ENCODE data around the gene DCST1.
A peak's percentile ranks its signal among the peaks of the same experiment; 100 is the strongest.

Gene DCST1

DNA sequence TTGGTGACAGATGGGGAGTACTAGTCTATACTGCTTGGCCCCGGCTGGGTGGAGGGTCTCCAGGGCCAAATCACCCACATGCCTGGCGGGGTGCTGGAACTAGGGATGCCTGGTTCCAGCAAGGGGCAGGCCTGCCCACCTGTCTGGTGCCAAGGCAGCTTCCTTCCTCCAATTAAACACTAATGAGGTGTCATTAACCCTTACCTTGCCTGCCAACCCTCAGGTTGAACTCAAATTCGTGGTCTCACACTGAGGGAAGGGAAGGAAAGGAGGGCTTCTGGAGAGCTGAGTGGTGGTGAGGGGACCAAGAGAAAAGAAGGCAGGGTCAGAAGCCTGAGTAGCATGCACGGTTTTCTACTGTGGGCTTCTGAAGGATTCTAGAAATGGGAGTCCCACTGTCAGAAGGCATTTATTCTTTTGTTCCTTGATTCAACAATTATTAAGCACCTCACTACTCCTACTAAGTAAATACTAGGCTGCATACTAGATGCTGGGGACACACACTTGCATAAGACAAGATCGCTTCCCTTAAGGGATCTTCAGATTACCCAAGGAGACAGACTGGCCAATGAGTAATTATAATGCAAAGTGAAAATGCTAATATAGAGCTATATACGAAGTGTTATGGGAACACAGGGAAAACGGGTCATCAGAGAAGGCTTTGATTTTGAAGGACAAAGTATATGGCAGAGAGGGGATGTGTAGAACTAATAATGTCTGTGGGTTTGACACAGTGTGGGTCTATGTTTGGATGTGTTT, 39.1 kb downstream of the DCST1 start:
- no peak for DNase-seq (ENCODE audit: low spot score)
- no peak for FAIRE-seq

DNA sequence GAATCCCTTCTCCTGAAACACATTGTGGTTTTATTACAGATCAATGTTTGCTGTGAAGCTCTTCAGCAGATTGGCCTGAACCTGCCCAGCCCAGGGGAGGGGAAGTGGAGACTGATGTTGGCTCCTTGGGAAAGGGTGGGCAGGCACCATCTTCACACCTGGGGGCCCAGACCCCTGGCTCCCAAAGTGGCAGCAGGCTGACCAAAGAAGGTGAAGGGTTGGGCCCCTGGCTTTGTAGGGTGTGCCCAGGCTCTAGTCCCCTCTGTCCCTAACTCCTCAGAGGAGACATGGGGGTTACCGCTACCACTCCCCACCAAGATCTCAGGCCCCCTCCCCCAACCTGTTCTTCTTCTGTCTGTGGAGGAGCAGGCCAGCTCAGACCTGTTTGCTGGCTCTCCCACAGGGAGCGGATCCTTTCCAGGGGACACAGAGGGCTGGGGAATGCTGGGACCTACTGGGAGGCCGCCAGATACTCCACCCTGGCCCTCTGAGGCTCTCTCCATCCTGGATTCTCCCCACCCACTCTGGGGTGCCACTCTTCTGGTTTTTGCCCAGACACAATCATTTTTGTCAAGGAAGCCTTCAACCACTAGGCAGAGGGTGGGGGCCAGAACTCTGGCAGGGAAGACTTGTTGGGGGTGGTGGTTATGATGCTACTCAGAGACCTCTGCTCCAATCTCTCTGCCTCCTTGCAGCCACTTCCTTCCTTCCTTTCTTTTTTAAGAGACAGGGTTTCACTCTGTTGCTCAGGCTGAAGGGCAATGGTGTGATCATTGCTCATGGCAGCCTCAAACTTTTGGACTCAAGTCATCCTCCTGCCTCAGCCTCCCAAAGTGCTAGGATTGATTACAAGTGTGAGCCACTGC, 40.0 kb downstream of the DCST1 start:
- FAIRE-seq, result no peak
- no peak for DNase-seq (ENCODE audit: low spot score)

DNA sequence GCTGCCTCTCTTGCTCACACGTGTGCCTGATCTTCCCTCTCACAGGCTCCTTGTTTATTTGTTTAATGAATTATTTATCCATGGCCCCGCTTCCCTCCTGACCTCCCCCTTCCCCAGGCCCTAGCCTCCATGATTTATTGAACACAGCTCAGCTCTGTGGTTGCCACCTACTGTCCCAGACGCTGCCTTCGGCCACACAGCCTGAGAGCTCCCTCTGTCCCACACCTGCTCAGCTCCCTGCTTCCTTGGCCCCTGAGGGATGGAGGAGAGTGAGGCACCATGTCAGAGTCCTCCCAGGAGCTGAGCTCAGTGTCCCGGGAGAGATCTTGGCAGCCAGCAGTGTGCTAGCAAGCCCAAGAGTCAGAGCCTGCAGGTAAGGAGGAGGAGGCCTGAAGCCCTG, 41.9 kb downstream of the DCST1 start:
- DNase-seq (ENCODE audit: low spot score), result no peak
- FAIRE-seq, result no peak

DNA sequence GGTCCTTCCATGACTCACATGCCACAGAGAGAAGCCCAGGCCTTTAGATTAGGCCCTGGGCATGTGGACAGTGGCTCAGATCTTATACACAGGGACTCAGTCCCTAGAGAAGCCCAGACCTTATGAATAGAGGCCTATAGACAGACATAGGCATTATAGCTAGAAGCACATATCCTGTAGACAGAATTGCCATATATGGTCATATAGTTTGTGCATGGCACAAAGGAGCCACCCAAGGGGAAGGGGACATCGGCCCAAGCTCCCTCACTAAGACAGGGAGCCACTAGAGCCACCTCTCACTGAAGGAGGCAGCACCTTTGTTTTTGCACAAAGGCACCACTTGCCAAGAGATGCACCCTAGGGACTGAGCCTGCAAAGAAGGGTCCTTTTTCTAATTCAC, 42.7 kb downstream of the DCST1 start:
- DNase-seq (ENCODE audit: low spot score) (no peak), FAIRE-seq (no peak)

DNA sequence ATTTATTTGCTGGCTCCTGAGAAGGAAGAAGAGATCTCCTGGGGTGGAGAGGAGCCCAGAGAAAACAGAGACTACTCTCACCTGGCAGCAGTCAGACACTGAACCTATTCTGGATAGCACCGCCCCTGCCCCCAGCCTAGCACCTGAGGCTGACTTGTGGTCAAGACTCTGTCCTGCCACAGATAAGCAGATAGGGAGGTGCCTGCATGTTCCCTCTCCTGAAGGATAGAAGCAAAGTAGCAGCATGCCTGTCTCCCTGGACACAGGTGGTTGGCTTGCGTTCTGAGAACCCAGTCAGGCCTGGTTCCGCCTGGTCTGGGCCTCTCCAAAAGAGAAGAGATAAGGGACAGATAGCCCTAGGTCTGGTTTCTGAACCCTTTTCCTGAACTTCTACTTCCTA, 43.7 kb downstream of the DCST1 start:
- FAIRE-seq (no peak), DNase-seq (ENCODE audit: low spot score) (no peak)

DNA sequence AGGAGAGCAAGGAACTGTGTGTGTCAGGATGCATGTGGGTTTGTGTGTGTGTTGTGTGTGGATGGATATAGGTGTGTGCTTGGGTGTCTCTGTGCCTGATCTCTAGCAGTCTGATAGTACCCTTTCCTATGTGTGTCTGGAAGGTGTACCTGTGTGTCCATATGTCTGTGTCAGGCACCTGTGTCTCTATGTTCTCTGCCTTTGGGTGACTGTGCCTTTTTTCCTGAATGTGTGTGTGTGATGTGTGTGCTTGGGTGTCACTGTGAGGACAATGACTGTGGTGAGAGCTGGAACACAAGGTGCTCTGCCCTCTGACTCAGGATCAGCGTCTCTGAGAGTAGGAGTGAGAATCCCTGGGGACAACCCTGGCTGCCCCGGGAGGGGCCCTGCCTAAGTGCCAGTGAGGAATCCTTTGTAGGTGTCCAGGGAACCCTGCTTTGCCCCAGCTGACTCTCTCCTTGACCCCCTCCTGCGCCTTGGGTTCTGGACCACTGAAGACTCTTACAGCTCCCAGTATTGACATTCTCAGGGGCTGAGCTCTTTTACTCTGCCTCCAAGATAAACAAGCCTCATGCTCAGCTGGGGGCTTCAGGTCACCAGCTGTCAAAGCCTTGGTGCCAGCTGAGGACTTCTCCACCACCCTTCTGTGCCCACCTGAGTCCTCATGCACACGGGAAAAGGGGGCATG, 44.3 kb downstream of the DCST1 start:
- FAIRE-seq, result no peak
- no peak for DNase-seq (ENCODE audit: low spot score)

DNA sequence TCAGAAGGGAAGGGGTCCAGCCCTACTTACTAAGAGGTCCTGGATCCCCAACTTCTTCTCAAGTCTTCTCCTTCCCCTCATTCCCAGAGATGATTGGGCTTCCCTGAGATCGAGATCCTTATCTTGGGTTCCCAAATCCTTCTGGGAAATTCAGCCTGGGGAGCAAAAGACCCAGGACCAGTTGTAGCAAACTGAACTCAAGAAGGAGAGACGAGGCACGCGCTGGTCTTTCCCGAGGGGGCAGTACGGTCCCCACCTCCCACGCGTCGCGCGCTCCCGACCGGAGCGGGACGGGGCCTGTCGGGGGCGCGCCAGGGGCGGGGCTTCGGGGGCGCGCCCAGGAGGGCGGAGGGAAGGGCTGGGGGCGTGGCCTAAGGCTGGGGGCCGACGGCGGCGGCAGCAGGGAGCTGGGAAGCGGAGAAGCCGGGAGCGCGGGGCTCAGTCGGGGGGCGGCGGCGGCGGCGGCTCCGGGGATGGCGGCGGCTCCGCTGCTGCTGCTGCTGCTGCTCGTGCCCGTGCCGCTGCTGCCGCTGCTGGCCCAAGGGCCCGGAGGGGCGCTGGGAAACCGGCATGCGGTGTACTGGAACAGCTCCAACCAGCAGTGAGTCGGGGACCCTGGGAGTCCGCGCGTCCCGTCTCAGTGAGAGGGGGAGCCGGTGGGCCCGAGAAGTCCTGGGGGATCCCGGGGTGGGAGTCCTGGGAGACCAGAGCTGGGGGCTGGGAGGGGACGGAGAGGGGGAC, 45.0 kb downstream of the DCST1 start, which contains the start of gene EFNA3:
EFNA3 (plus strand) TSS at position 369 of the 741 bp plus-strand sequence; CDS start at position 474, 105 bp downstream.
- DNase-seq (ENCODE audit: low spot score), result peak; percentile 6
- FAIRE-seq, result no peak

GRCh38 chr1:155079210-155079486, 45.5 kb downstream of the DCST1 start:
- no peak for FAIRE-seq
- no peak for DNase-seq (ENCODE audit: low spot score)

DNA sequence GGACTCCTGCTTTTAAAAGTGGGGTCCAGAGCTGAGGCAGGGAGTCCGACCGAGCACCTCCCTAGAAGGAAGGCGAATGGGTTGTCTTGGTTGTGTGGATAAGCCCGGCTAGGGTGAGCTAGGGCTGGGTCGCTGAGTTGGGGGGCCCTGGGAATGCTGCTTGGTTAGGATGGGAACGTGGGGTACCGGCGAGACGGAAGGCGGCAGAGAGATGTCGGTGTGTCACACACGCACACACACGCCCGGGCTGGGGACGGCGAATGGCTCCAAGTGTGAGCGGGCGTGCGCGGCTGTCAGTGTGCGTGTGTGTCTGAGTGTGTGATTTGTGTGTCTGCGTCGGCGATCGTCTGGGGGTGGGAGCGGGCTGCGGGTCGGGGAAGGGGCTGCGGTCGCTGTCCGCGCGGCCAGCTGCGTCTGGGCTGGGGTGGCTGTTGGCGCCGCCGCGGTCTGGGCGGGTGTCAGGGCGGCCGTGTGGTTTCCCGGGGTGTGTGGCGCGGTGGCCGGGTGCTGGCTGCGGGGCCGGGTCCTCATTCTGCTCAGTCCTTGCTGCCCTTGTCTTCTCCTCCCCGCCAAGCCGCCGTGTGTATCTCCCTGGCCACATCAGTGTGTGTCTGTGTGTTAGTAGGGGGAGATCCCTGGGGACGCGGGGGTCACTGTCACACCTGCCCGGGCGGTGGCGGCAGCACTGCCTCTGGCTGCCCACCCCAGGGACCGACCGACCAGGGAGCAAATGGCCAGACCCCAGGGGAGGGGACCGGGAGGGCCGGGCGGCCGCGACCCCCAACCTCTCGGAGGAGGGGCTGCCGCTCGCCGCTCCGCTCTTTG, 46.1 kb downstream of the DCST1 start:
- FAIRE-seq (no peak), DNase-seq (ENCODE audit: low spot score) (no peak)

- FAIRE-seq (no peak), DNase-seq (ENCODE audit: low spot score) (no peak)
These were observed 46.9 kb downstream of the DCST1 start for GRCh38 chr1:155080312-155081228.

DNA sequence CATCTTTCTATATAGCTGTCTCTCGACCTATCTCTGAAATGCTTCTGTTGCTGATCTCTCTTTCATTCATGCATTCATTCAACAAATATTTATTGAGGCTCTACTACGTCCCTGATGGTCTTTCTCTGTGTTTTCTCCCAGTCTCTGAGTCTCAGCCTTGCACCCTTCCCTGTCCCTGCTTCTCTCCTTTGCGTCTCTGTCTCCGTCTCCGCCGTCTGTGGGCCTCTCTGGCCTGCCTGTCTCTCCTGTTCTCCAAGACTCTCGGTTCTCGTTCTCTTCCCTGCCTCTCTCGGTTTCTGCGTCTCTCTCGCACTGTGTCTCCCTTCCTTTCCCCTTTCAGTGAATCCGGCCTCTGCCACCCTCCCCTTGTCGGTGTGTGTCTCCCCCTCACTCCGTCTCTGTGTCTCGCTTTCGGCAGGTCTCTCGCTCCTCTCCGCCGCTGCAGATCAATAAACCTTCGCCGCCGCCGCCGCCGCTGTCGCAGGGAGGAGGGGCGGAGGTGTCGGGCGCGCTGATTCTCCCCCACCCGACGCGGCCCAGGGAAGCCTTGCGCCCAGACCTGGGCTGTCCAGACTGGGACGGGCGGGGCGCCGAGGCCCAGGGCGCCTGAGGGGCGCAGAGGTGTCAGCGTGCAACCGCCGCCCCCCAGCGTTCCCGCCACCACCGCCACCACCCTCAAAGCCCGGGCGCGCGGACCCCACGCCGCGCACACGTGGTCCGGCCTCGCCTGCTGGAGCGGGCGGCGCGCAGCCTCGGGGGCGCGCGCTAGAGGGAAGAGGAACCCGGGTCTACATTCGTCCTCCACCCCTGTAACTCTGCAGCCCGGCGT, 48.1 kb downstream of the DCST1 start:
- FAIRE-seq, result no peak
- no peak for DNase-seq (ENCODE audit: low spot score)

- FAIRE-seq, result no peak
These were observed 48.9 kb downstream of the DCST1 start for GRCh38 chr1:155082301-155083051.

DNA sequence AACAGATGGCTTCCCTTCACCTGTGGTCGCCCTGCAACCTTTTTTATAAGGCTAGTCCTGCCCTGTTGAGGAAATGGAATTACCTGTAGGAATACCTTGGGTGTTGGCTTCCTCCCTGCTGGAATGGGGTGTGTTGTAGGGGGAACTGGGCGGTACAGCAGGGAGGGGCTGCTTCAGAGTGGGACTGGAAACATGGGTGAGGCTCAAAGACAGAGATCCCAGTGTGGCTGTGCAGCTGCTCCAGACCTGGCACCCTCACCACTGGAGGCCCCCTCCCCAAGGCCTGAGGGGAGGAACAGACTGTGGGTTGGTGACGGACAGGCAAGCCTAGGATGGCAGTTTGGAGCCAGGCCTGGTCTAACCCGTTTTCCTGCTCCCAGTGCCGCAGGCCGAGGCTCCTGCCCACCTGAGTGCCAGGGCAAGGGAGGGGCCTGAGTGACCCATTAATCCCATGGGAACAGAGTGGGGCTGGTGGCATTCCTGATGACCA, 49.5 kb downstream of the DCST1 start:
- DNase-seq (ENCODE audit: low spot score) (no peak), FAIRE-seq (no peak)

More at GRCh38 chr1:155082301-155083051, 48.9 kb downstream of the DCST1 start:
- no peak for DNase-seq (ENCODE audit: low spot score)

- FAIRE-seq (no peak), DNase-seq (ENCODE audit: low spot score) (peak; percentile 18)
These were observed 50.5 kb downstream of the DCST1 start for GRCh38 chr1:155083865-155084721.

GRCh38 chr1:155084722-155085503, 51.3 kb downstream of the DCST1 start:
- DNase-seq (ENCODE audit: low spot score), result peak; percentile 87
- FAIRE-seq, result peak; percentile 58

All from RCC 7860 (cell line).